Type B pancreatic cell (in vitro differentiated cells): ENCODE measurements around the gene MAP1B. TPM values are rescaled to one million over a fixed set of nuclear protein-coding genes. Genes with fewer than 3 reads are reported as not detected.

ENCODE experiments used
- DNase-seq: peaks from one replicate; pipeline ENCODE4 v3.0.0; 2021; ENCODE audit warnings: mixed read lengths; ENCODE audit not compliant: unreplicated experiment; ENCODE audit errors: extremely low spot score
- H3K27ac Mint-ChIP-seq: 2 replicates; pipeline ENCODE4 v1.8.0; 2021; ENCODE audit warnings: mild to moderate bottlenecking, mixed read lengths
- H3K27me3 Mint-ChIP-seq: 2 replicates; pipeline ENCODE4 v1.8.0; 2021; ENCODE audit warnings: mixed read lengths
- H3K36me3 Mint-ChIP-seq: 2 replicates; pipeline ENCODE4 v1.8.0; 2021; ENCODE audit warnings: mixed read lengths
- H3K4me1 Mint-ChIP-seq: one replicate; pipeline ENCODE4 v1.8.0; 2021; ENCODE audit warnings: mixed read lengths; ENCODE audit not compliant: unreplicated experiment
- H3K4me3 Mint-ChIP-seq: 2 replicates; pipeline ENCODE4 v1.8.0; 2021; ENCODE audit warnings: mild to moderate bottlenecking, mixed read lengths
- H3K9me3 Mint-ChIP-seq: 2 replicates; pipeline ENCODE4 v1.8.0; 2021; ENCODE audit warnings: mixed read lengths
- CTCF ChIP-seq: fragments of 200-600 bp; sonication (generic); conservative IDR thresholded peaks from 2 replicates; pipeline ENCODE4 v1.5.0; 2021; ENCODE audit warnings: antibody characterized with exemption, mild to moderate bottlenecking
- total RNA-seq: library from RNA; stranded (reverse); gene quantifications from 2 replicates; pipeline ENCODE4 v1.2.1, GENCODE V29; 2021; ENCODE audit warnings: low replicate concordance

The MAP1B gene
- total RNA-seq, 1 donor from 2014 or later = 124 TPM

DNA sequence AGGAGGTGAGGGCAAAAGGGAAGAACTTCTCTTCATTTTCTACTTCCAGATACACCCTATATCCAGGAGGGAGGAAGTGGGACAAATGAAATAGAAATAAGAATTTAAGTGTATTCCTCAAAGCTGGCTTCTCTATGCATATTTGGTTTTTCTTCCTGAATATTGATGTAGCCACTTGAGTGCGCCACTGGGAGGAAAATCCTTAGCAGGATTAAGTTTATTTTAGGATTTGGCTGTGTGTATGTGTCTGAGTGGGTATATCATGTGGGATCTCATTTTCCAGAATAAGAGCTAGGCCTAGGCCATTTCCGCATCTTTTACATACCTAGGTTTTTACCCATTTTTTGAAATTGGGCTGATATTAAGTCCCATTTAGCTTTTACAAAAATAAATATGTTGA, 42.5 kb downstream of the MAP1B start:
- peaks cover 46% of the 10 kb centered on the region for H3K4me1 Mint-ChIP-seq
- no peaks in the 10 kb centered on the region for H3K9me3 Mint-ChIP-seq
- H3K27ac Mint-ChIP-seq = no peak overlapping the region

DNA sequence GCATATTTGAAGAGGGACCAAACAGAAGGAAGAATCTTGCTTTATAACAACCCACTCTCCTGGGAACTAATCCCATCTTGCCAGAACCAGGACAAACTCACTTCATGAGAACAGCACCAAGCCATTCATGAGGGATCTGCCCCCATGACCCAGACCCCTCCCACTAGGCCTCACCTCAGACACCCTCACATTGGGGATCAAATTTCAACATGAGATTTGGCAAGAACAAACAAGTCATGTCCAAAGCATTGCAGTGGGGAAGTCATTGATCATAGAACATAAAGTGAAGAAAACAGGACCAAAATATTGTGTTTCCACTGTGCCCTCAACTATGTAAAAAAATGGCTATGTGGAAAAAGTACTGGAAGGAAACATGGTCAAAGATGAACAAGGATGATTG, 43.9 kb downstream of the MAP1B start:
- no peaks in the 10 kb centered on the region for H3K9me3 Mint-ChIP-seq
- TF ChIP-seq CTCF = no peak
- peaks cover 35% of the 10 kb centered on the region for H3K4me1 Mint-ChIP-seq
- no peak for DNase-seq
- peaks cover 27% of the 10 kb centered on the region for H3K36me3 Mint-ChIP-seq
- no peaks in the 10 kb centered on the region for H3K27me3 Mint-ChIP-seq
- H3K27ac Mint-ChIP-seq = peak overlapping the region; percentile 26
- H3K4me3 Mint-ChIP-seq = peak overlapping the region; percentile 27

More for the DNA sequence above, 42.5 kb downstream of the MAP1B start:
- peak; percentile 17 for TF ChIP-seq CTCF
- H3K4me3 Mint-ChIP-seq = no peak overlapping the region
- peaks cover 23% of the 10 kb centered on the region for H3K36me3 Mint-ChIP-seq
- H3K27me3 Mint-ChIP-seq = no peaks in the 10 kb centered on the region
- no peak for DNase-seq

DNA sequence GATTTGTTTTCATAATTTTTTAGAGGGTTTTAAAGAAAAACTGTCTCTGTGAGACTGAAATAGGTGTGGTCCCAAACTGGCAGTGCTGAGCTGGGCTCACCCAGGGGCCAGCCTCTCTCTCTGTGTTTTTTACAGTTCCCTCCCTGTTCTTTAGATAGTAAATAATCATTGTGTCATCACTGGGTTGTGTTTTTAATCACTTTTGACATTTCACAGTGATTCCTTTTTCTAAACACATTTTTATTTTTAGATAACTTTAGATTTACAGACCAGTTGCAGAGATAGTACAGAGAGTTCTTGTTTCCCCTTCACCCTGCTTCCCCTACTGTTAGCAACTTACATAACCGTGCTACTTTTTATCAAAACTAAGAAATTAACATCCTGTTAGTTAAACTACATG, 44.4 kb downstream of the MAP1B start:
- DNase-seq = no peak
- Mint-ChIP-seq H3K27me3 (no peaks in the 10 kb centered on the region), H3K9me3 (no peaks in the 10 kb centered on the region), H3K4me1 (peaks cover 35% of the 10 kb centered on the region), H3K4me3 (peak overlapping the region; percentile 27), H3K27ac (peak overlapping the region; percentile 26), H3K36me3 (peaks cover 28% of the 10 kb centered on the region)
- no peak for TF ChIP-seq CTCF

GRCh38 chr5:72152545-72152944, 45.3 kb downstream of the MAP1B start:
- Mint-ChIP-seq H3K36me3 (peaks cover 28% of the 10 kb centered on the region), H3K4me3 (no peak overlapping the region), H3K27ac (peak overlapping the region; percentile 9), H3K4me1 (peaks cover 37% of the 10 kb centered on the region), H3K9me3 (no peaks in the 10 kb centered on the region), H3K27me3 (no peaks in the 10 kb centered on the region)
- no peak for TF ChIP-seq CTCF
- DNase-seq = no peak

- Mint-ChIP-seq H3K36me3 (peaks cover 27% of the 10 kb centered on the region), H3K4me3 (no peak overlapping the region), H3K9me3 (no peaks in the 10 kb centered on the region), H3K27me3 (no peaks in the 10 kb centered on the region), H3K4me1 (peaks cover 35% of the 10 kb centered on the region), H3K27ac (no peak overlapping the region)
- no peak for TF ChIP-seq CTCF
- no peak for DNase-seq
Observed at GRCh38 chr5:72153551-72153950, 46.3 kb downstream of the MAP1B start.

GRCh38 chr5:72154076-72154756, 46.9 kb downstream of the MAP1B start:
- no peak for TF ChIP-seq CTCF
- H3K4me3 Mint-ChIP-seq = no peak overlapping the region
- no peaks in the 10 kb centered on the region for H3K9me3 Mint-ChIP-seq
- no peak for DNase-seq
- peaks cover 25% of the 10 kb centered on the region for H3K36me3 Mint-ChIP-seq
- H3K27me3 Mint-ChIP-seq = no peaks in the 10 kb centered on the region
- H3K27ac Mint-ChIP-seq = no peak overlapping the region
- peaks cover 34% of the 10 kb centered on the region for H3K4me1 Mint-ChIP-seq
